Breast epithelium (tissue), 4 donors: ENCODE measurements around the gene COX20. TPM values are rescaled to one million over a fixed set of nuclear protein-coding genes. Genes with fewer than 3 reads are reported as not detected.

Experiments used
- DNase-seq, 2 donors: peaks; one replicate each; pipeline ENCODE4 v3.0.0-alpha.2; 2019; ENCODE audit warnings: low spot score in 2 of 2
- H3K27ac ChIP-seq, 2 donors: fragments of 200-600 bp; sonication (generic) in 1 of 2; one replicate each; pipeline ENCODE4 v1.5.1; 2016 to 2019; ENCODE audit warnings: mild to moderate bottlenecking in 1 of 2
- H3K27me3 ChIP-seq, 2 donors: fragments of 200-600 bp; sonication (generic) in 1 of 2; one replicate each; pipeline versions ENCODE4 v1.5.1 to v1.6.0; 2017 to 2019; ENCODE audit warnings: control low read depth in 1 of 2, mild to moderate bottlenecking in 1 of 2
- H3K36me3 ChIP-seq: fragments of 200-600 bp; one replicate; pipeline ENCODE4 v1.5.1; 2019
- H3K4me1 ChIP-seq, 2 donors: fragments of 200-600 bp; sonication (generic); one replicate each; pipeline ENCODE4 v1.5.1; 2016 to 2019; ENCODE audit warnings: control low read depth in 1 of 2
- H3K4me3 ChIP-seq, 3 donors: fragments of 200-600 bp; sonication (generic); 1 replicate in 2 of 3; 2 replicates in 1 of 3; pipeline ENCODE4 v1.5.1; 2016 to 2019; ENCODE audit warnings: mild to moderate bottlenecking in 3 of 3, moderate library complexity in 2 of 3
- H3K9me3 ChIP-seq, 2 donors: fragments of 200-600 bp; sonication (generic) in 1 of 2; one replicate each; pipeline ENCODE4 v1.5.1; 2016 to 2019; ENCODE audit warnings: control low read depth in 1 of 2
- CTCF ChIP-seq, 3 donors: fragments of 450-650 bp; IDR thresholded peaks; one replicate each; pipeline ENCODE4 v1.5.1; 2016 to 2017; ENCODE audit warnings: antibody characterized with exemption in 3 of 3, mild to moderate bottlenecking in 3 of 3, moderate library complexity in 3 of 3
- POLR2A ChIP-seq: fragments of 450-650 bp; IDR thresholded peaks from one replicate; pipeline ENCODE4 v1.6.1; 2016; ENCODE audit warnings: antibody characterized with exemption, mild to moderate bottlenecking, moderate library complexity
- POLR2AphosphoS5 ChIP-seq, 3 donors: sonication (generic); formaldehyde crosslinking; IDR thresholded peaks; one replicate each; pipeline ENCODE4 v1.6.1; 2017; ENCODE audit warnings: antibody characterized with exemption in 3 of 3
- intact Hi-C: fragments of 100-400 bp; cut with DNase I; formaldehyde crosslinking; loops from one replicate; pipeline ENCODE4 v1.15.1; 2023; ENCODE audit warnings: low total_unique reads
- total RNA-seq, 3 donors: library from RNA; depleted of rRNA; stranded (reverse); fragments of >200 nt; gene quantifications; one replicate each; pipeline ENCODE4 v1.1.0, GENCODE V29; 2016

The COX20 gene
- total RNA-seq, 3 donors from 2014 or later: 31.4 to 42.6 (median 35.7) TPM

GRCh38 chr1:244850896-244851295, 15.4 kb downstream of the COX20 start:
- DNase-seq: no peak
- H3K4me3 ChIP-seq: no peak overlapping the region
- no peaks in the 10 kb centered on the region for H3K36me3 ChIP-seq
- no peaks in the 10 kb centered on the region for H3K9me3 ChIP-seq
- H3K27me3 ChIP-seq: no peaks in the 10 kb centered on the region
- no peak for TF ChIP-seq POLR2AphosphoS5 (IDR thresholded peaks at IDR 0.05)
- TF ChIP-seq POLR2A: no peak
- TF ChIP-seq CTCF (IDR thresholded peaks at IDR 0.05): no peak
- H3K4me1 ChIP-seq: no peaks in the 10 kb centered on the region
- H3K27ac ChIP-seq: no peak overlapping the region
- intact Hi-C loops: no loop called here

- H3K9me3 ChIP-seq: no peaks in the 10 kb centered on the region
- no peaks in the 10 kb centered on the region for H3K4me1 ChIP-seq
- DNase-seq: no peak
- H3K36me3 ChIP-seq: no peaks in the 10 kb centered on the region
- no peak overlapping the region for H3K4me3 ChIP-seq
- no peaks in the 10 kb centered on the region for H3K27me3 ChIP-seq
- intact Hi-C loops: no loop called here
- no peak overlapping the region for H3K27ac ChIP-seq
- TF ChIP-seq CTCF (IDR thresholded peaks at IDR 0.05): no peak
- no peak for TF ChIP-seq POLR2AphosphoS5 (IDR thresholded peaks at IDR 0.05)
- TF ChIP-seq POLR2A: no peak
These were observed 16.2 kb downstream of the COX20 start for GRCh38 chr1:244851546-244852231.

GRCh38 chr1:244852694-244853093, 17.2 kb downstream of the COX20 start:
- intact Hi-C loops: no loop called here
- DNase-seq: no peak
- TF ChIP-seq CTCF (IDR thresholded peaks at IDR 0.05): no peak
- no peak for TF ChIP-seq POLR2AphosphoS5 (IDR thresholded peaks at IDR 0.05)
- no peak for TF ChIP-seq POLR2A
- Histone ChIP-seq H3K36me3 (peaks cover 4% of the 10 kb centered on the region), H3K27me3 (no peaks in the 10 kb centered on the region), H3K4me3 (no peak overlapping the region), H3K9me3 (no peaks in the 10 kb centered on the region), H3K27ac (no peak overlapping the region), H3K4me1 (no peaks in the 10 kb centered on the region)

- DNase-seq: no peak
- intact Hi-C loops: no loop called here
- Histone ChIP-seq H3K27ac (no peak overlapping the region), H3K27me3 (no peaks in the 10 kb centered on the region), H3K9me3 (no peaks in the 10 kb centered on the region), H3K4me3 (no peak overlapping the region), H3K4me1 (no peaks in the 10 kb centered on the region), H3K36me3 (peaks cover 15% of the 10 kb centered on the region)
- TF ChIP-seq POLR2AphosphoS5 (IDR thresholded peaks at IDR 0.05): no peak
- TF ChIP-seq POLR2A: no peak
- no peak for TF ChIP-seq CTCF (IDR thresholded peaks at IDR 0.05)
These were observed 18.7 kb downstream of the COX20 start for GRCh38 chr1:244854166-244854565.

- DNase-seq: no peak
- H3K27ac ChIP-seq: peak overlapping the region; percentile 2 to 40
- H3K9me3 ChIP-seq: no peaks in the 10 kb centered on the region
- peaks cover 15% of the 10 kb centered on the region for H3K36me3 ChIP-seq
- TF ChIP-seq POLR2A: no peak
- no peak for TF ChIP-seq CTCF (IDR thresholded peaks at IDR 0.05)
- no peak for TF ChIP-seq POLR2AphosphoS5 (IDR thresholded peaks at IDR 0.05)
- no peak overlapping the region for H3K4me3 ChIP-seq
- peaks cover 0 to 6% of the 10 kb centered on the region in 2 donors for H3K4me1 ChIP-seq
- intact Hi-C loops: no loop called here
- H3K27me3 ChIP-seq: no peaks in the 10 kb centered on the region
These were observed 19.6 kb downstream of the COX20 start for GRCh38 chr1:244854865-244855578.
